GM19193 (cell line): ENCODE measurements around the gene MAN2A2.

Experiments used
- POLR2A ChIP-seq: IDR thresholded peaks from 4 replicates; pipeline ENCODE4 v1.6.1; 2011; ENCODE audit not compliant: insufficient read depth, insufficient read length; ENCODE audit errors: extremely low read depth

The MAN2A2 gene

GRCh38 chr15:90966262-90966661 lies 63.2 kb downstream of the MAN2A2 start:
- TF ChIP-seq POLR2A, result no peak

DNA sequence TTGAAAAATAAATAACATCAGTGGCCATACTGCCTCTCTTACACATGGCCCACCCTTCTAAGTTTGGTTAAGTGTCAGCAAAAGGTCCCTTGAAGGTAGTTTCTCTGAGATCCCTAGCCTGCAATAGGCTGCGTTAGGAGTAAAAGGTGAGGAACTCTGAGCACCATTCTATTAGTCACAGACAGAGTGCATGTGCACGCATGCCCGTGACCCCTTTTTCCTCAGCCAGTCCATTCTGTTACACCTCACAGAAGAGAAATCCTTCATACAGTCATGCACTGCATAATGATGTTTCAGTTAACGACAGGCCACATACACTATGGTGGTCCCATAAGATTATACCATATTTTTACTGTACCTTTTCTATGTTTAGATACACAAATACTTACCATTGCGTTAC lies 64.1 kb downstream of the MAN2A2 start:
- no peak for TF ChIP-seq POLR2A

DNA sequence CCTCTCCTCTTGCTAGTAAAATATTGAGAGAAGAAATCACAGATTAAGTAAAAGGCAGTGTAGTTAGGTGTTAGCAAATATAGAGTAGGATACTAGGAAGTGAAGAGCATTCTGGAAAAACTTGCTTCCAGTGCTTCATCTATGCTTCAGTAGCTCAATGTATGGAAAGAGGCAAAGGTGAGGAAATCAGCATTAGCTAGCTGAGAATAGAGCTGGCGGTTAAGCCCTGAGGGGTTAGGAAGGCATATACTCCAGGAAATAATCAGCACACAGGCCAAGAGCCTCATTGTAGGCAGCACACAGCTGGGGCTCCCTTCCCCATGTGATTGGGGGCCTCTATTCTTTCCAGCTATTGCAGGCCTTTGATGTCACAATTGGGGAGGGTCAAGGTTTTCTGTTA lies 65.3 kb downstream of the MAN2A2 start:
- TF ChIP-seq POLR2A, result no peak

- no peak for TF ChIP-seq POLR2A
Measured at GRCh38 chr15:90970274-90970673, 67.2 kb downstream of the MAN2A2 start.

DNA sequence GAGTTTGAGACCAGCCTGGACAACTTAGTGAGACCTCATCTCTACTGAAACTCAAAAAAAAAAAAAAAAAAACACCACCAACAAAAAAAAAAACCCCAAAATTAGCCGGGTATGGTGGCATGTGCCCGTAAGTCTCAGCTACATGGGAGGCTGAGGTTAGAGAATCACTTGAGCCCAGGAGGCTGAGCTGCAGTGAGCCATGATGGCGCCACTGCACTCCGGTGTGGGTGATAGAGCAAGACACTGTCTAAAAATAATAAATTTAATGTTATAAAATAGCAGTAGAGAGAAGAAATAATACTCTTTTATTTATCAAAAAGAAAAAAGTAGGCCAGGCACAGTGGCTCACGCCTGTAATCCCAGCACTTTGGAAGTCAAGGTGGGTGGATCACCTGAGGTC lies 69.0 kb downstream of the MAN2A2 start:
- TF ChIP-seq POLR2A, result no peak
